A549 (cell line): Measurements from ENCODE around the gene BCAS1. TPM values are rescaled to one million over a fixed set of nuclear protein-coding genes. Genes with fewer than 3 reads are reported as not detected.

Experiments used
- ATAC-seq, 2 experiments: fragments of 200-7000 bp in 1 of 2; fragments of >200 bp in 1 of 2; cut with Nextera tagmentation in 1 of 2; cut with Tn5 transposase in 1 of 2; 3 replicates each; pipeline versions ENCODE4 v1.8.0 to v1.9.1; 2018 to 2020; ENCODE audit warnings: mild to moderate bottlenecking in 1 of 2, moderate library complexity in 1 of 2
- CTCF ChIA-PET: fragments of 300-600 bp; sonication (Branson Sonifier 250); formaldehyde crosslinking; extraction: SDS; loops from one replicate; lab custom pipeline; 2021; ENCODE audit warnings: antibody characterized with exemption, inconsistent platforms; lab: Yijun Ruan, JAX
- POLR2A ChIA-PET: fragments of 350-600 bp; formaldehyde crosslinking; extraction: SDS; loops from one replicate; lab custom pipeline; 2021; ENCODE audit warnings: antibody characterized with exemption, inconsistent platforms; lab: Yijun Ruan, JAX
- DNase-seq, 2 experiments: peaks; one replicate each; pipeline versions ENCODE4 v3.0.0 to v3.0.0-alpha.2; 2011 to 2016; ENCODE audit warnings: low read depth in 1 of 2, low spot score in 1 of 2
- FAIRE-seq: peaks from 2 replicates; lab custom pipeline; 2011; peaks lifted over from hg19 to GRCh38; lab: Jason Lieb, UNC
- H3K27ac ChIP-seq, 2 experiments: fragments of >200 bp; sonication (Bioruptor Twin); formaldehyde crosslinking; 3 replicates each; pipeline ENCODE4 v1.5.1; 2016 to 2017
- H3K4me1 ChIP-seq: fragments of >200 bp; sonication (Bioruptor Twin); formaldehyde crosslinking; 3 replicates; pipeline ENCODE4 v1.6.1; 2016
- H3K4me2 ChIP-seq: fragments of >200 bp; sonication (Bioruptor Twin); formaldehyde crosslinking; 3 replicates; pipeline ENCODE4 v1.6.1; 2016
- H3K4me3 ChIP-seq: fragments of >200 bp; sonication (Bioruptor Twin); formaldehyde crosslinking; 3 replicates; pipeline ENCODE4 v1.5.1; 2016
- H3K9me3 ChIP-seq: fragments of >200 bp; sonication (Bioruptor Twin); formaldehyde crosslinking; 3 replicates; pipeline ENCODE4 v1.6.1; 2016
- CEBPB ChIP-seq, 2 experiments: fragments of >200 bp in 1 of 2; sonication (Bioruptor Twin) in 1 of 2; formaldehyde crosslinking in 1 of 2; IDR thresholded peaks; 2 replicates each; pipeline ENCODE4 v1.6.1; 2012 to 2016
- CHD2 ChIP-seq: fragments of 150-350 bp; IDR thresholded peaks from 2 replicates; pipeline ENCODE4 v1.6.1; 2014; ENCODE audit warnings: low read length; ENCODE audit not compliant: partially characterized antibody
- CHD4 ChIP-seq: fragments of 200-600 bp; sonication (generic); IDR thresholded peaks from 2 replicates; pipeline ENCODE4 v1.6.1; 2016; ENCODE audit warnings: antibody characterized with exemption, mild to moderate bottlenecking, borderline replicate concordance
- EHMT2 ChIP-seq: fragments of 200-600 bp; sonication (generic); IDR thresholded peaks from 2 replicates; pipeline ENCODE4 v1.6.1; 2016; ENCODE audit warnings: antibody characterized with exemption, low read depth, mild to moderate bottlenecking, moderate library complexity
- GATA3 ChIP-seq: IDR thresholded peaks from 2 replicates; pipeline ENCODE4 v1.6.1; 2012; ENCODE audit warnings: borderline replicate concordance
- HOXB5 ChIP-seq: fragments of 250-450 bp; sonication (Bioruptor Pico); IDR thresholded peaks from 2 replicates; pipeline ENCODE4 v1.5.0; 2020; ENCODE audit warnings: mild to moderate bottlenecking, moderate library complexity
- KDM1A ChIP-seq: fragments of 200-600 bp; sonication (generic); IDR thresholded peaks from 2 replicates; pipeline ENCODE4 v1.6.1; 2016; ENCODE audit warnings: low read depth, mild to moderate bottlenecking
- KDM5A ChIP-seq: fragments of 200-600 bp; sonication (generic); IDR thresholded peaks from 2 replicates; pipeline ENCODE4 v1.6.1; 2016; ENCODE audit warnings: antibody characterized with exemption, mild to moderate bottlenecking
- MAFK ChIP-seq: fragments of 450-650 bp; IDR thresholded peaks from 2 replicates; pipeline ENCODE4 v1.6.1; 2014; ENCODE audit not compliant: partially characterized antibody
- MYC ChIP-seq: IDR thresholded peaks from 2 replicates; pipeline ENCODE4 v1.6.1; 2012; ENCODE audit warnings: mild to moderate bottlenecking, inconsistent platforms, low read length, improper control_type of control experiment, borderline replicate concordance
- RAD21 ChIP-seq, 2 experiments: fragments of >200 bp in 1 of 2; sonication (Bioruptor Twin) in 1 of 2; formaldehyde crosslinking in 1 of 2; IDR thresholded peaks in 1 of 2; conservative IDR thresholded peaks in 1 of 2; 2 replicates in 1 of 2; 3 replicates in 1 of 2; pipeline ENCODE4 v1.6.1; 2012 to 2018; ENCODE audit warnings: inconsistent platforms in 1 of 2
- SREBF2 ChIP-seq: fragments of 450-650 bp; IDR thresholded peaks from 2 replicates; pipeline ENCODE4 v1.6.1; 2014; ENCODE audit warnings: mild to moderate bottlenecking, moderate library complexity
- TP53 ChIP-seq: fragments of 250-450 bp; sonication (Bioruptor Pico); IDR thresholded peaks from 2 replicates; pipeline ENCODE4 v1.5.0; 2021; ENCODE audit warnings: mild to moderate bottlenecking, moderate library complexity
- WGBS: methylation state at CpG from one replicate; pipeline ENCODE4 v1.1.6; 2017; ENCODE audit errors: missing lambda C conversion rate; 5-methylcytosine and 5-hydroxymethylcytosine counted together
- polyA plus RNA-seq, 4 experiments: library from polyadenylated mRNA; depleted of rRNA in 3 of 4; stranded (reverse); fragments of >200 nt; fragmentation: RNase III in 1 of 4; extraction: RNeasy Plus Mini Kit Qiagen cat#74134 plus additional on column Dnase treatment in 1 of 4; gene quantifications; 2 replicates in 3 of 4; 3 replicates in 1 of 4; pipeline ENCODE4 v1.2.3, GENCODE V29; 2011 to 2017
- TF ChIP-seq, protein P1 (sequence below): IDR thresholded peaks from 2 replicates; pipeline ENCODE4 v1.6.1; 2012
- TF ChIP-seq, protein P2 (sequence below): fragments of 250-450 bp; sonication (Bioruptor Pico); IDR thresholded peaks from 2 replicates; pipeline ENCODE4 v1.5.0; 2021; ENCODE audit warnings: mild to moderate bottlenecking, moderate library complexity, borderline replicate concordance
- TF ChIP-seq, protein P3 (sequence below): IDR thresholded peaks from 2 replicates; pipeline ENCODE4 v1.6.1; 2012; ENCODE audit warnings: low read depth, borderline replicate concordance
- TF ChIP-seq, protein P4 (sequence below): fragments of 150-350 bp; IDR thresholded peaks from 2 replicates; pipeline ENCODE4 v1.6.1; 2014; ENCODE audit warnings: low read depth, mild to moderate bottlenecking, low read length
- TF ChIP-seq, protein P5 (sequence below): IDR thresholded peaks from 2 replicates; pipeline ENCODE4 v1.6.1; 2012
- TF ChIP-seq, protein P6 (sequence below): fragments of >200 bp; sonication (Bioruptor Twin); formaldehyde crosslinking; IDR thresholded peaks from 2 replicates; pipeline ENCODE4 v1.6.1; 2016

The BCAS1 gene
- polyA plus RNA-seq, 2 of the 4 experiments (the other 2 are of a cell fraction): 1.4 to 3.9 TPM

DNA sequence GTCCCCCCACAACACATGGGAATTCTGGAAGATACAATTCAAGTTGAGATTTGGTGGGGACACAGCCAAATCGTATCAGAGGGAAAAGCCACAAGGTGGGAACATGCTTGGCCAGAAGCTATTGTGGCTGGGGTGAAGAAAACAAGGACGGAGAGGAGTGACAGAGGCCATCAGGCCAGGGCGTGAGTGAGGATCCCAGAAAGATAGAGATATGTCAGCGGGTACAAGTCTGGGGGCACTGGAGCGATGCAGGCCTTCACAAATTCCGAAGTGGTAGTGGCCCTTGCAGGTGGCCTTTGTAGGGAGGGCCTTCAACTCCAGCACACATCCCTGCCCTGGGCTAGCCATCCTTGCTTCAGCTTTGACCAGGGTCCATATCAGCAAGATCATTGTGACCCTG is 159.1 kb downstream of the BCAS1 start:
- DNase-seq (no peak), ATAC-seq (no peak), FAIRE-seq (no peak)
- Histone ChIP-seq H3K27ac (peak overlapping the region in 1 of 2 experiments; percentile 68; a peak in 3 of 6 replicates), H3K4me3 (no peak overlapping the region), H3K4me2 (no peak overlapping the region), H3K4me1 (peaks cover 29% of the 10 kb centered on the region), H3K9me3 (no peaks in the 10 kb centered on the region)
- TF ChIP-seq EHMT2: no peak
- TF ChIP-seq MYC: no peak
- TF ChIP-seq CHD4: no peak
- TF ChIP-seq KDM5A: no peak
- TF ChIP-seq, protein P1, sequence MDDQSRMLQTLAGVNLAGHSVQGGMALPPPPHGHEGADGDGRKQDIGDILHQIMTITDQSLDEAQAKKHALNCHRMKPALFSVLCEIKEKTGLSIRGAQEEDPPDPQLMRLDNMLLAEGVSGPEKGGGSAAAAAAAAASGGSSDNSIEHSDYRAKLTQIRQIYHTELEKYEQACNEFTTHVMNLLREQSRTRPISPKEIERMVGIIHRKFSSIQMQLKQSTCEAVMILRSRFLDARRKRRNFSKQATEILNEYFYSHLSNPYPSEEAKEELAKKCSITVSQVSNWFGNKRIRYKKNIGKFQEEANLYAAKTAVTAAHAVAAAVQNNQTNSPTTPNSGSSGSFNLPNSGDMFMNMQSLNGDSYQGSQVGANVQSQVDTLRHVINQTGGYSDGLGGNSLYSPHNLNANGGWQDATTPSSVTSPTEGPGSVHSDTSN: no peak
- TF ChIP-seq KDM1A: no peak
- TF ChIP-seq GATA3: no peak
- no peak for TF ChIP-seq CEBPB (IDR thresholded peaks at IDR 0.05)
- TF ChIP-seq, protein P2, sequence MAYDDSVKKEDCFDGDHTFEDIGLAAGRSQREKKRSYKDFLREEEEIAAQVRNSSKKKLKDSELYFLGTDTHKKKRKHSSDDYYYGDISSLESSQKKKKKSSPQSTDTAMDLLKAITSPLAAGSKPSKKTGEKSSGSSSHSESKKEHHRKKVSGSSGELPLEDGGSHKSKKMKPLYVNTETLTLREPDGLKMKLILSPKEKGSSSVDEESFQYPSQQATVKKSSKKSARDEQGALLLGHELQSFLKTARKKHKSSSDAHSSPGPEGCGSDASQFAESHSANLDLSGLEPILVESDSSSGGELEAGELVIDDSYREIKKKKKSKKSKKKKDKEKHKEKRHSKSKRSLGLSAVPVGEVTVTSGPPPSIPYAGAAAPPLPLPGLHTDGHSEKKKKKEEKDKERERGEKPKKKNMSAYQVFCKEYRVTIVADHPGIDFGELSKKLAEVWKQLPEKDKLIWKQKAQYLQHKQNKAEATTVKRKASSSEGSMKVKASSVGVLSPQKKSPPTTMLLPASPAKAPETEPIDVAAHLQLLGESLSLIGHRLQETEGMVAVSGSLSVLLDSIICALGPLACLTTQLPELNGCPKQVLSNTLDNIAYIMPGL (CRISPR knock-in tag): no peak
- TF ChIP-seq SREBF2: no peak
- no peak for TF ChIP-seq TP53
- TF ChIP-seq, protein P3, sequence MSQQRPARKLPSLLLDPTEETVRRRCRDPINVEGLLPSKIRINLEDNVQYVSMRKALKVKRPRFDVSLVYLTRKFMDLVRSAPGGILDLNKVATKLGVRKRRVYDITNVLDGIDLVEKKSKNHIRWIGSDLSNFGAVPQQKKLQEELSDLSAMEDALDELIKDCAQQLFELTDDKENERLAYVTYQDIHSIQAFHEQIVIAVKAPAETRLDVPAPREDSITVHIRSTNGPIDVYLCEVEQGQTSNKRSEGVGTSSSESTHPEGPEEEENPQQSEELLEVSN: no peak
- TF ChIP-seq CHD2: no peak
- TF ChIP-seq, protein P4, sequence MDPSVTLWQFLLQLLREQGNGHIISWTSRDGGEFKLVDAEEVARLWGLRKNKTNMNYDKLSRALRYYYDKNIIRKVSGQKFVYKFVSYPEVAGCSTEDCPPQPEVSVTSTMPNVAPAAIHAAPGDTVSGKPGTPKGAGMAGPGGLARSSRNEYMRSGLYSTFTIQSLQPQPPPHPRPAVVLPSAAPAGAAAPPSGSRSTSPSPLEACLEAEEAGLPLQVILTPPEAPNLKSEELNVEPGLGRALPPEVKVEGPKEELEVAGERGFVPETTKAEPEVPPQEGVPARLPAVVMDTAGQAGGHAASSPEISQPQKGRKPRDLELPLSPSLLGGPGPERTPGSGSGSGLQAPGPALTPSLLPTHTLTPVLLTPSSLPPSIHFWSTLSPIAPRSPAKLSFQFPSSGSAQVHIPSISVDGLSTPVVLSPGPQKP: no peak
- TF ChIP-seq, protein P5, sequence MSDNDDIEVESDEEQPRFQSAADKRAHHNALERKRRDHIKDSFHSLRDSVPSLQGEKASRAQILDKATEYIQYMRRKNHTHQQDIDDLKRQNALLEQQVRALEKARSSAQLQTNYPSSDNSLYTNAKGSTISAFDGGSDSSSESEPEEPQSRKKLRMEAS: no peak
- CTCF ChIA-PET: interaction anchor here (0.6 to 1.7 kb wide), 3 partner anchors 28 to 146 kb away, joined by 3 to 7 read pairs (median 4); no protein-coding TSS in a partner anchor
- 78% methylated on average over 6 of the region's 6 CpGs for WGBS
- POLR2A ChIA-PET: interaction anchor here (1.0 kb wide), 1 partner anchor 158 kb away, joined by 3 read pairs; no protein-coding TSS in a partner anchor

DNA sequence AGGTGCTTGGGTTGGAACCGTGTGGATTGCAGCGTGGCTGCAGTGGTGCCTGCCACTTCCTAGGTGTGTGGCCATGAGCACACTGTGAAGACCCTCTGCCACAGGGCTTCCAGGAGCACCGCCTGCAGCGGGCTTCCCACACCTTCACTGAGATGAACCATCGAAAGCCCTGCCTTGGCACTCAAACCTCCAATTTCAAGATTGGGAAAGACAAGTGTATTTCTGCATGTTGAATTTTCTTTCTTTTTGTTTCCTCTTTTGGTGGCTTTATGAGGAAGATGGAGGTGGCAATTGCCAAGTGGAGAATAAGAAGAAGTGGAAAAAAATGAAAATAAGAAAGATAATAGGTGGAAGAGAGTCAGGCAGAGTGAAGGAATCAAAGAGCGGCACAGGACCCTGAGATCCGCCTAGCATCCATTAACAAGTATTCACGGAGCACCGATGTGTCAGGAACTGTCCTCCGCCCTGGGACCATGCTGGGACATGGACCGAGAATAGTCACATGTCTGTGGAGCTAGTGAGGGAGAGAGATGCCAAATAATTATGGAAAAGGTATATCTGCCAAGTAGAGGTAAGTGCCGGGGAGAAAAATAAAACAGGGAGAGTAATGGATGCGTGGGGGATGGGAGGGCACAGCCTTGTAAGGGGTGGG is 159.9 kb downstream of the BCAS1 start:
- POLR2A ChIA-PET: no interaction called here
- Histone ChIP-seq H3K27ac (peak overlapping the region in 1 of 2 experiments; percentile 58; a peak in 3 of 6 replicates), H3K4me2 (no peak overlapping the region), H3K4me3 (no peak overlapping the region), H3K9me3 (no peaks in the 10 kb centered on the region), H3K4me1 (peaks cover 31% of the 10 kb centered on the region)
- no peak for FAIRE-seq
- no peak for TF ChIP-seq RAD21 (conservative IDR thresholded peaks at IDR 0.05 in 1 of 2, IDR thresholded peaks at IDR 0.05 in 1 of 2)
- TF ChIP-seq, protein P6, sequence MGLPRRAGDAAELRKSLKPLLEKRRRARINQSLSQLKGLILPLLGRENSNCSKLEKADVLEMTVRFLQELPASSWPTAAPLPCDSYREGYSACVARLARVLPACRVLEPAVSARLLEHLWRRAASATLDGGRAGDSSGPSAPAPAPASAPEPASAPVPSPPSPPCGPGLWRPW: no peak
- no peak for TF ChIP-seq CEBPB (IDR thresholded peaks at IDR 0.05)
- no peak for TF ChIP-seq HOXB5 (CRISPR knock-in tag)
- TF ChIP-seq MAFK: no peak
- TF ChIP-seq MYC: no peak
- TF ChIP-seq TP53: no peak
- TF ChIP-seq GATA3: no peak
- DNase-seq: no peak
- WGBS: 93% methylated on average over 13 of the region's 13 CpGs
- ATAC-seq: no peak
- CTCF ChIA-PET: no interaction called here
